H9 (cell line): ENCODE results near the gene SLAIN1. TPM values are rescaled to one million over a fixed set of nuclear protein-coding genes. Genes with fewer than 3 reads are reported as not detected.

Experiments used
- DNase-seq: peaks from one replicate; pipeline ENCODE4 v3.0.0-alpha.2; 2017
- H2AFZ ChIP-seq: one replicate; pipeline ENCODE4 v1.6.1; 2013; ENCODE audit warnings: mild to moderate bottlenecking, low read length, control low read depth, moderate library complexity
- H2AK5ac ChIP-seq: 2 replicates; pipeline ENCODE4 v1.6.1; 2013; ENCODE audit warnings: low read length, control low read depth, mixed read lengths; ENCODE audit not compliant: insufficient read length
- H2BK120ac ChIP-seq: one replicate; pipeline ENCODE4 v1.6.1; 2013; ENCODE audit warnings: low read depth, mild to moderate bottlenecking, low read length, control low read depth, inconsistent platforms; ENCODE audit not compliant: poor library complexity, severe bottlenecking
- H2BK12ac ChIP-seq: 2 replicates; pipeline ENCODE4 v1.6.1; 2013; ENCODE audit warnings: low read length, control low read depth, mixed read lengths, low read depth; ENCODE audit not compliant: insufficient read length
- H2BK15ac ChIP-seq: 2 replicates; pipeline ENCODE4 v1.6.1; 2013; ENCODE audit warnings: low read depth, low read length, control low read depth
- H2BK20ac ChIP-seq: one replicate; pipeline ENCODE4 v1.6.1; 2013; ENCODE audit warnings: low read depth, mild to moderate bottlenecking, low read length, control low read depth, inconsistent platforms; ENCODE audit not compliant: poor library complexity, severe bottlenecking
- H2BK5ac ChIP-seq: 2 replicates; pipeline ENCODE4 v1.6.1; 2013; ENCODE audit warnings: low read length, control low read depth, mixed read lengths; ENCODE audit not compliant: insufficient read length
- H3K14ac ChIP-seq: 2 replicates; pipeline ENCODE4 v1.6.1; 2013; ENCODE audit warnings: low read length, control low read depth; ENCODE audit not compliant: insufficient read depth
- H3K18ac ChIP-seq: 2 replicates; pipeline ENCODE4 v1.6.1; 2013; ENCODE audit warnings: low read depth, mild to moderate bottlenecking, mixed read lengths, low read length, control low read depth; ENCODE audit not compliant: insufficient read length
- H3K23ac ChIP-seq: 2 replicates; pipeline ENCODE4 v1.6.1; 2013; ENCODE audit warnings: low read length, control low read depth, mixed read lengths, low read depth; ENCODE audit not compliant: insufficient read length
- H3K23me2 ChIP-seq: 2 replicates; pipeline ENCODE4 v1.6.1; 2013; ENCODE audit warnings: low read depth, mild to moderate bottlenecking, mixed read lengths, low read length, control low read depth; ENCODE audit not compliant: insufficient read length, poor library complexity, severe bottlenecking
- H3K27ac ChIP-seq: 2 replicates; pipeline ENCODE4 v1.5.1; 2013; ENCODE audit warnings: low read length, control low read depth, mixed read lengths, low read depth; ENCODE audit not compliant: insufficient read length
- H3K27me3 ChIP-seq: 2 replicates; pipeline ENCODE4 v1.6.1; 2013; ENCODE audit warnings: low read length, control low read depth, inconsistent platforms; ENCODE audit not compliant: insufficient read depth
- H3K4ac ChIP-seq: 2 replicates; pipeline ENCODE4 v1.6.1; 2013; ENCODE audit warnings: low read depth, mild to moderate bottlenecking, control low read depth, inconsistent platforms, low read length, moderate library complexity
- H3K4me1 ChIP-seq: 2 replicates; pipeline ENCODE4 v1.6.1; 2013; ENCODE audit warnings: low read length, control low read depth, inconsistent platforms; ENCODE audit not compliant: insufficient read depth
- H3K4me2 ChIP-seq: 2 replicates; pipeline ENCODE4 v1.6.1; 2013; ENCODE audit warnings: low read length, control low read depth, mixed read lengths; ENCODE audit not compliant: insufficient read length, insufficient read depth
- H3K56ac ChIP-seq: 2 replicates; pipeline ENCODE4 v1.6.1; 2013; ENCODE audit warnings: low read depth, mild to moderate bottlenecking, mixed read lengths, low read length, control low read depth; ENCODE audit not compliant: insufficient read length
- H3K79me1 ChIP-seq: 2 replicates; pipeline ENCODE4 v1.6.1; 2013; ENCODE audit warnings: low read depth, mild to moderate bottlenecking, moderate library complexity, low read length, control low read depth, inconsistent platforms; ENCODE audit not compliant: insufficient read depth, poor library complexity, severe bottlenecking
- H3K79me2 ChIP-seq: 2 replicates; pipeline ENCODE4 v1.6.1; 2013; ENCODE audit warnings: low read length, control low read depth, inconsistent platforms; ENCODE audit not compliant: insufficient read depth
- H3K9ac ChIP-seq: 2 replicates; pipeline ENCODE4 v1.6.1; 2013; ENCODE audit warnings: low read length, control low read depth, mixed read lengths; ENCODE audit not compliant: insufficient read length; ENCODE audit errors: extremely low read depth
- H3K9me3 ChIP-seq: one replicate; pipeline ENCODE4 v1.6.1; 2013; ENCODE audit warnings: low read depth, low read length, inconsistent platforms; ENCODE audit not compliant: control insufficient read depth
- H3T11ph ChIP-seq: one replicate; pipeline ENCODE4 v1.6.1; 2013; ENCODE audit warnings: mild to moderate bottlenecking, low read length, control low read depth, inconsistent platforms
- H4K20me1 ChIP-seq: one replicate; pipeline ENCODE4 v1.6.1; 2013; ENCODE audit not compliant: control insufficient read depth, insufficient read length, insufficient read depth
- H4K5ac ChIP-seq: 2 replicates; pipeline ENCODE4 v1.6.1; 2013; ENCODE audit warnings: low read depth, mild to moderate bottlenecking, mixed read lengths, low read length, control low read depth; ENCODE audit not compliant: insufficient read length
- H4K8ac ChIP-seq: replicated peaks from 2 replicates; pipeline ENCODE4 v1.6.1; 2013; ENCODE audit warnings: low read length, control low read depth, mixed read lengths, low read depth; ENCODE audit not compliant: insufficient read length
- H4K91ac ChIP-seq: 2 replicates; pipeline ENCODE4 v1.6.1; 2013; ENCODE audit warnings: low read depth, mild to moderate bottlenecking, moderate library complexity, mixed read lengths, low read length, control low read depth; ENCODE audit not compliant: insufficient read length
- H3K27ac Mint-ChIP-seq, 3 experiments: 2 replicates in 2 of 3; 3 replicates in 1 of 3; pipeline ENCODE4 v1.8.0; 2020 to 2021; ENCODE audit warnings: mixed read lengths in 3 of 3, mild to moderate bottlenecking in 1 of 3, moderate library complexity in 1 of 3
- H3K27me3 Mint-ChIP-seq: 2 replicates; pipeline ENCODE4 v1.8.0; 2021; ENCODE audit warnings: low read depth, mild to moderate bottlenecking, moderate library complexity, mixed read lengths
- H3K36me3 Mint-ChIP-seq, 3 experiments: 2 replicates in 2 of 3; 3 replicates in 1 of 3; pipeline ENCODE4 v1.8.0; 2020 to 2021; ENCODE audit warnings: low read depth in 3 of 3, mixed read lengths in 3 of 3; ENCODE audit not compliant: insufficient read depth in 1 of 3
- H3K4me1 Mint-ChIP-seq, 2 experiments: 2 replicates each; pipeline ENCODE4 v1.8.0; 2020; ENCODE audit warnings: mixed read lengths in 2 of 2
- H3K4me3 Mint-ChIP-seq, 2 experiments: 2 replicates in 1 of 2; 3 replicates in 1 of 2; pipeline ENCODE4 v1.8.0; 2020 to 2021; ENCODE audit warnings: mild to moderate bottlenecking in 2 of 2, mixed read lengths in 2 of 2, moderate library complexity in 1 of 2
- H3K9me3 Mint-ChIP-seq, 2 experiments: 2 replicates in 1 of 2; 3 replicates in 1 of 2; pipeline ENCODE4 v1.8.0; 2020; ENCODE audit warnings: mild to moderate bottlenecking in 2 of 2, mixed read lengths in 2 of 2, moderate library complexity in 1 of 2
- WGBS: extraction: QIAGEN DNeasy Blood & Tissue Kit; methylation state at CpG from one replicate; pipeline ENCODE4 v1.1.7; 2013; ENCODE audit warnings: missing lambda C conversion rate, low lambda C conversion rate, mixed read lengths; ENCODE audit not compliant: insufficient read length; ENCODE audit errors: extremely low coverage; 5-methylcytosine and 5-hydroxymethylcytosine counted together
- total RNA-seq: library from RNA; stranded (reverse); gene quantifications from 2 replicates; pipeline ENCODE4 v1.2.1, GENCODE V29; 2021
- TF ChIP-seq, protein P1 (sequence below): fragments of 200-600 bp; sonication (generic); conservative IDR thresholded peaks from 3 replicates; pipeline ENCODE4 v1.8.0; 2021; ENCODE audit warnings: antibody characterized with exemption, mild to moderate bottlenecking

SLAIN1 gene
- total RNA-seq, 1 experiment from 2014 or later = 23.2 TPM

DNA sequence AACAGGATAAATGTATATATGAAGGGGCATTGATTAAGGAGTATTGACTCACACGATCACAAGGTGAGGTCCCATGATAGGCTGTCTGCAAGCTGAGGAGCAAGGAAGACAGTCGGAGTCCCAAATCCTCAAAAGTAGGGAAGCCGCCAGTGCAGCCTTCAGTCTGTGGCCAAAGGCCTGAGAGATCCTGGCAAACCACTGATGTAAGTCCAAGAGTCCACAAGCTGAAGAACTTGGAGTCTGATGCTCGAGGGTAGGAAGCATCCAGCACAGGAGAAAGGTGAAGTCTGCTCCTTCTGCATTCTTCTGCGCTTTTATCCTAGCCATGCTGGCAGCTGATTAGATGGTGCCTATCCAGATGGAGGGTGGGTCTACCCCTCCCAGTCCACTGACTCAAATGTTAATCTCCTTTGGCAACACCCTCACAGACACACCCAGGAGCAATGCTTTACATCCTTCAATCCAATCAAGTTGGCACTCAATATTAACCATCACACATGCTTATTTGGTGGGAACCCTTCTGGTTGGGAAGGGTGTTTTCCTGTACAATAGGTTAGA, 55.1 kb downstream of the SLAIN1 start:
- H2BK12ac ChIP-seq = peak overlapping the region; percentile 20
- no peak overlapping the region for H2BK120ac ChIP-seq
- Mint-ChIP-seq H3K9me3 (no peaks in the 10 kb centered on the region; a peak in 1 of 5 replicates), H3K4me1 (peaks cover 6 to 10% of the 10 kb centered on the region in 2 experiments), H3K4me3 (no peak overlapping the region), H3K27ac (no peak overlapping the region; a peak in 1 of 7 replicates), H3K27me3 (no peaks in the 10 kb centered on the region), H3K36me3 (peaks cover 16 to 35% (median 28%) of the 10 kb centered on the region in 3 experiments)
- no peak overlapping the region for H2BK20ac ChIP-seq
- H3K27me3 ChIP-seq = no peaks in the 10 kb centered on the region
- no peak overlapping the region for H4K5ac ChIP-seq
- no peaks in the 10 kb centered on the region; the same call in 1 of the 2 replicates for H3K4me1 ChIP-seq
- no peak for DNase-seq
- no peak overlapping the region for H3K23ac ChIP-seq
- no peak overlapping the region for H3K56ac ChIP-seq
- H3K18ac ChIP-seq = no peak overlapping the region
- H2BK15ac ChIP-seq = no peak overlapping the region
- H3K9ac ChIP-seq = no peak overlapping the region
- no peak overlapping the region for H3K27ac ChIP-seq
- H3K9me3 ChIP-seq = no peaks in the 10 kb centered on the region
- TF ChIP-seq, protein P1, sequence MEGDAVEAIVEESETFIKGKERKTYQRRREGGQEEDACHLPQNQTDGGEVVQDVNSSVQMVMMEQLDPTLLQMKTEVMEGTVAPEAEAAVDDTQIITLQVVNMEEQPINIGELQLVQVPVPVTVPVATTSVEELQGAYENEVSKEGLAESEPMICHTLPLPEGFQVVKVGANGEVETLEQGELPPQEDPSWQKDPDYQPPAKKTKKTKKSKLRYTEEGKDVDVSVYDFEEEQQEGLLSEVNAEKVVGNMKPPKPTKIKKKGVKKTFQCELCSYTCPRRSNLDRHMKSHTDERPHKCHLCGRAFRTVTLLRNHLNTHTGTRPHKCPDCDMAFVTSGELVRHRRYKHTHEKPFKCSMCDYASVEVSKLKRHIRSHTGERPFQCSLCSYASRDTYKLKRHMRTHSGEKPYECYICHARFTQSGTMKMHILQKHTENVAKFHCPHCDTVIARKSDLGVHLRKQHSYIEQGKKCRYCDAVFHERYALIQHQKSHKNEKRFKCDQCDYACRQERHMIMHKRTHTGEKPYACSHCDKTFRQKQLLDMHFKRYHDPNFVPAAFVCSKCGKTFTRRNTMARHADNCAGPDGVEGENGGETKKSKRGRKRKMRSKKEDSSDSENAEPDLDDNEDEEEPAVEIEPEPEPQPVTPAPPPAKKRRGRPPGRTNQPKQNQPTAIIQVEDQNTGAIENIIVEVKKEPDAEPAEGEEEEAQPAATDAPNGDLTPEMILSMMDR = no peak
- no peak overlapping the region for H3K4ac ChIP-seq
- H3K79me2 ChIP-seq = no peaks in the 10 kb centered on the region
- no peak overlapping the region for H4K91ac ChIP-seq
- H3K4me2 ChIP-seq = no peak overlapping the region
- H3K14ac ChIP-seq = no peak overlapping the region
- no peak overlapping the region for H2AK5ac ChIP-seq
- no peak overlapping the region for H2BK5ac ChIP-seq
- H4K8ac ChIP-seq = no peak overlapping the region
- peaks cover 2% of the 10 kb centered on the region for H3K79me1 ChIP-seq
- no peak overlapping the region for H3T11ph ChIP-seq
- no peaks in the 10 kb centered on the region for H4K20me1 ChIP-seq
- H3K23me2 ChIP-seq = no peaks in the 10 kb centered on the region
- WGBS = no CpG with 5 or more reads among the region's 5 CpGs
- no peak overlapping the region for H2AFZ ChIP-seq
